Endothelial cell of umbilical vein (primary cell): Measurements from ENCODE around the gene ATP5PB. TPM values are rescaled to one million over a fixed set of nuclear protein-coding genes. Genes with fewer than 3 reads are reported as not detected.

Experiments
- BruUV-seq: library from RNA; stranded (reverse); fragments of 400-500 nt; replicated peaks from 2 replicates; lab custom pipeline; 2021; lab: Mats Ljungman, UMichigan
- CTCF ChIA-PET: fragments of 300-600, 350-600 bp; sonication (Branson Sonifier 250); formaldehyde crosslinking; loops from one replicate; lab custom pipeline; 2021; ENCODE audit warnings: antibody characterized with exemption, inconsistent platforms; lab: Charles Lee
- POLR2A ChIA-PET: fragments of 300-600, 350-600 bp; sonication (Branson Sonifier 250); formaldehyde crosslinking; loops from one replicate; lab custom pipeline; 2021; ENCODE audit warnings: antibody characterized with exemption, inconsistent platforms; lab: Charles Lee
- DNase-seq: peaks from one replicate; pipeline ENCODE4 v3.0.0-alpha.2; 2011; ENCODE audit warnings: low read depth, low spot score
- FAIRE-seq: peaks from 2 replicates; lab custom pipeline; 2011; peaks lifted over from hg19 to GRCh38; lab: Jason Lieb, UNC
- H2AFZ ChIP-seq: 2 replicates; pipeline ENCODE4 v1.6.0; 2012; ENCODE audit warnings: low read depth, low read length, control low read depth, inconsistent platforms
- H3K27ac ChIP-seq: 2 replicates; pipeline ENCODE4 v1.5.1; 2011; ENCODE audit warnings: low read depth, mild to moderate bottlenecking, control low read depth, low read length, moderate library complexity; ENCODE audit not compliant: insufficient read depth
- H3K27me3 ChIP-seq, 2 experiments: 2 replicates each; pipeline versions ENCODE4 v1.6.0 to v1.6.1; 2011; ENCODE audit warnings: low read length in 2 of 2, mixed read lengths in 1 of 2; ENCODE audit not compliant: control insufficient read depth in 2 of 2, insufficient read depth in 2 of 2
- H3K36me3 ChIP-seq, 2 experiments: 2 replicates in 1 of 2; 3 replicates in 1 of 2; pipeline ENCODE4 v1.5.1; 2011; ENCODE audit warnings: low read length in 2 of 2, mild to moderate bottlenecking in 1 of 2, moderate library complexity in 1 of 2; ENCODE audit not compliant: control insufficient read depth in 2 of 2, insufficient read depth in 2 of 2; ENCODE audit errors: extremely low read depth in 1 of 2
- H3K4me1 ChIP-seq: 3 replicates; pipeline ENCODE4 v1.5.1; 2011; ENCODE audit warnings: mild to moderate bottlenecking, low read length; ENCODE audit not compliant: control insufficient read depth, insufficient read depth; ENCODE audit errors: extremely low read depth
- H3K4me2 ChIP-seq: 2 replicates; pipeline ENCODE4 v1.6.1; 2011; ENCODE audit warnings: low read length, control low read depth, mixed read lengths; ENCODE audit not compliant: insufficient read depth
- H3K4me3 ChIP-seq, 3 experiments: fragments of 200-600 bp in 1 of 3; sonication (generic), shearing (Covaris generic) in 1 of 3; replicated peaks in 1 of 3; 2 replicates each; pipeline ENCODE4 v1.5.1; 2011 to 2016; ENCODE audit warnings: control low read depth in 3 of 3, low read length in 3 of 3, mild to moderate bottlenecking in 2 of 3, inconsistent platforms in 1 of 3, low read depth in 1 of 3, moderate library complexity in 1 of 3; ENCODE audit not compliant: insufficient read depth in 1 of 3
- H3K79me2 ChIP-seq: 2 replicates; pipeline ENCODE4 v1.6.0; 2012; ENCODE audit warnings: low read length, inconsistent platforms; ENCODE audit not compliant: control insufficient read depth, insufficient read depth
- H3K9ac ChIP-seq: replicated peaks from 2 replicates; pipeline ENCODE3; 2011; ENCODE audit warnings: low read length, control low read depth; ENCODE audit not compliant: insufficient read depth; ENCODE audit errors: extremely low read depth
- H3K9me1 ChIP-seq: replicated peaks from 3 replicates; pipeline ENCODE4 v1.6.0; 2011; ENCODE audit warnings: mild to moderate bottlenecking, low read length; ENCODE audit not compliant: control insufficient read depth, insufficient read depth; ENCODE audit errors: extremely low read depth
- H3K9me3 ChIP-seq: replicated peaks from 2 replicates; pipeline ENCODE4 v1.5.1; 2012; ENCODE audit warnings: low read length, inconsistent platforms; ENCODE audit not compliant: control insufficient read depth, insufficient read depth
- H4K20me1 ChIP-seq: replicated peaks from 2 replicates; pipeline ENCODE3; 2011; ENCODE audit warnings: mild to moderate bottlenecking, low read length; ENCODE audit not compliant: control insufficient read depth, insufficient read depth; ENCODE audit errors: extremely low read depth
- FOS ChIP-seq: IDR thresholded peaks from 2 replicates; pipeline ENCODE4 v1.6.1; 2011; ENCODE audit warnings: mild to moderate bottlenecking, low read length, moderate library complexity, borderline replicate concordance; ENCODE audit not compliant: insufficient read depth
- GATA2 ChIP-seq: IDR thresholded peaks from 2 replicates; pipeline ENCODE4 v1.7.0; 2011; ENCODE audit warnings: low read depth, mild to moderate bottlenecking, moderate library complexity, mixed read lengths, low read length; ENCODE audit not compliant: insufficient read length, insufficient read depth
- JUN ChIP-seq: IDR thresholded peaks from 2 replicates; pipeline ENCODE4 v1.6.1; 2011; ENCODE audit warnings: borderline replicate concordance, low read depth; ENCODE audit not compliant: insufficient read length, insufficient read depth
- MYC ChIP-seq: IDR thresholded peaks from one replicate; pipeline ENCODE4 v1.6.1; 2011; ENCODE audit warnings: mild to moderate bottlenecking, low read depth, low read length
- POLR2A ChIP-seq: IDR thresholded peaks from 2 replicates; pipeline ENCODE4 v1.6.1; 2012; ENCODE audit warnings: low read depth, mild to moderate bottlenecking, control low read depth, low read length
- POLR2AphosphoS5 ChIP-seq: IDR thresholded peaks from 2 replicates; pipeline ENCODE4 v1.6.1; 2012; ENCODE audit warnings: low read depth, mild to moderate bottlenecking, control low read depth, low read length, moderate library complexity; ENCODE audit not compliant: insufficient read depth
- dilution Hi-C: fragments of 300-500 bp; cut with MboI; formaldehyde crosslinking; loops from one replicate; pipeline ENCODE4 v1.15.0; 2019; ENCODE audit warnings: low sequenced_read_pairs; ENCODE audit not compliant: extremely low pct_ligation_motif_present
- intact Hi-C: fragments of 100-400 bp; cut with micrococcal nuclease; formaldehyde crosslinking; loops from one replicate; pipeline ENCODE4 v1.10.0; 2022
- polyA plus RNA-seq, 4 experiments: library from polyadenylated mRNA; depleted of rRNA in 3 of 4; stranded (reverse) in 3 of 4; unstranded in 1 of 4; fragments of >200 nt; gene quantifications; 2 replicates each; pipeline versions ENCODE4 v1.2.1 to v1.2.3, GENCODE V29; 2011 to 2012; ENCODE audit warnings: missing spikeins in 1 of 4
- total RNA-seq: library from RNA; stranded (reverse); gene quantifications from 2 replicates; pipeline ENCODE4 v1.2.3, GENCODE V29; 2021
- TF ChIP-seq, protein P1 (sequence below): IDR thresholded peaks from 2 replicates; pipeline ENCODE4 v1.6.1; 2011; ENCODE audit not compliant: insufficient read depth, insufficient read length

The ATP5PB gene
- total and polyA plus RNA-seq, 2 donors (not counting 3 experiments of a cell fraction or from before 2014, with no cell fraction given), result 231 to 244 TPM

GRCh38 chr1:111439461-111440351 lies 9.6 kb upstream of the ATP5PB start:
- Histone ChIP-seq H3K4me3 (no peak overlapping the region), H4K20me1 (no peaks in the 10 kb centered on the region), H3K9me1 (no peaks in the 10 kb centered on the region), H3K27me3 (no peaks in the 10 kb centered on the region), H3K4me2 (no peak overlapping the region), H2AFZ (no peak overlapping the region), H3K36me3 (peaks cover 17 to 24% of the 10 kb centered on the region in 2 experiments), H3K9ac (no peak overlapping the region), H3K27ac (no peak overlapping the region), H3K9me3 (no peaks in the 10 kb centered on the region), H3K4me1 (no peaks in the 10 kb centered on the region), H3K79me2 (no peaks in the 10 kb centered on the region)
- BruUV-seq, result no TSS peak
- dilution Hi-C loops (no loop called here), intact Hi-C loops (loop anchor here (2.0 kb wide), 1 partner anchor 217 kb away; no protein-coding TSS in a partner anchor)
- TF ChIP-seq, protein P1, sequence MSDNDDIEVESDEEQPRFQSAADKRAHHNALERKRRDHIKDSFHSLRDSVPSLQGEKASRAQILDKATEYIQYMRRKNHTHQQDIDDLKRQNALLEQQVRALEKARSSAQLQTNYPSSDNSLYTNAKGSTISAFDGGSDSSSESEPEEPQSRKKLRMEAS, result no peak
- TF ChIP-seq POLR2AphosphoS5, result no peak
- no peak for TF ChIP-seq POLR2A
- no peak for TF ChIP-seq JUN
- TF ChIP-seq GATA2, result no peak
- no peak for TF ChIP-seq FOS
- TF ChIP-seq MYC, result no peak
- POLR2A ChIA-PET, result no interaction called here
- FAIRE-seq (no peak), DNase-seq (no peak)
- CTCF ChIA-PET, result interaction anchor here (2.0 to 2.3 kb wide), 2 partner anchors 9 to 39 kb away, joined by 8 to 13 read pairs; partner anchors contain the start of genes ATP5PB and WDR77
